Measurements from ENCODE around the gene GASK1A. TPM values are rescaled to one million over a fixed set of nuclear protein-coding genes. Genes with fewer than 3 reads are reported as not detected.

GASK1A gene
- total and polyA plus RNA-seq, 7 donors, result 0.92 to 32.7 (median 8.1) TPM

DNA sequence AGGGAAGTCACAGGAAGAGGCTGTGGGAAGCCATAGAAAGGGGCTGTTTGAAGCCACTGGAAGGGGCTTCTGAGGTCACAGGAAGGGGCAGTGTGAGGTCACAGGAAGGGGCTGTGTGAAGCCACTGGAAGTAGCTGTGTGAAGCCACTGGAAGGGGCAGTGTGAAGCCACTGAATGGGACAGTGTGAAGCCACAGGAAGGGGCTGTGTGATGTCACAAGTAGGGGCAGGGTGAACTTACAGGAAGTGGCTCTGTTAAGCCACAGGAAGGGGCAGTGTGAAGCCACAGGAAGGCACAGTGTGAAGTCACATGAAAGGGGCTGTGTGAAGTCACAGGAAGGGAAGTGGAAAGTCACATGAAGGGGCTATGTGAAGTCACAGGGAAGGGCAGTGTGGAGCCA, 33.1 kb downstream of the GASK1A start:
- intact Hi-C loops (cut with DNase I), result no loop called here
- TF ChIP-seq POLR2AphosphoS5 (IDR thresholded peaks at IDR 0.05) (no peak), CTCF (IDR thresholded peaks at IDR 0.05) (no peak), EP300 (IDR thresholded peaks at IDR 0.05) (no peak), POLR2A (IDR thresholded peaks at IDR 0.05) (no peak)
- H3K27me3 ChIP-seq, result no peaks in the 10 kb centered on the region
- H3K36me3 ChIP-seq, result no peaks in the 10 kb centered on the region
- no peaks in the 10 kb centered on the region for H3K9me3 ChIP-seq
- H3K27ac ChIP-seq, result no peak overlapping the region
- peaks cover 0 to 4% (median 0%) of the 10 kb centered on the region in 4 donors for H3K4me1 ChIP-seq
- DNase-seq, result no peak
- no peak overlapping the region for H3K4me3 ChIP-seq

DNA sequence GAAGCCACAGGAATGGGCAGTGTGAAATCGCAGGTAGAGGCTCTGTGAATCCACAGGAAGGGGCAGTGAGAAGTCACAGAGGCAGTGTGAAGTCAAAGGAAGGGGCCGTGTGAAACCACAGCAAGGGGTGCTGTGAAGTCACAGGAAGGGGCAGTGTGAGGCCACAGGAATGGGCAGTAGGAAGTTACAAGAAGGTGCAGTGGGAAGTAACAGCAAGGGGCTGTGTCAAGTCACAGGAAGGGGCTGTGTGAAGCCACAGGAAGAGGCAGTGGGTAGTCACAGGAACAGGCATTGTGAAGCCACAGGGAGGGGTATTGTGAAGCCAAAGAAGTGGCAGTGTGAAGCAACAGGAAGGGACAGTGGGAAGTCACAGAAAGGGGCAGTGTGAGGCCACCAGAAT, 34.1 kb downstream of the GASK1A start:
- H3K4me3 ChIP-seq, result no peak overlapping the region
- H3K27ac ChIP-seq, result no peak overlapping the region
- TF ChIP-seq POLR2A (IDR thresholded peaks at IDR 0.05) (no peak), CTCF (IDR thresholded peaks at IDR 0.05) (no peak), EP300 (IDR thresholded peaks at IDR 0.05) (no peak), POLR2AphosphoS5 (IDR thresholded peaks at IDR 0.05) (no peak)
- DNase-seq, result no peak
- H3K27me3 ChIP-seq, result no peaks in the 10 kb centered on the region
- no peaks in the 10 kb centered on the region for H3K36me3 ChIP-seq
- intact Hi-C loops (cut with DNase I), result no loop called here
- H3K4me1 ChIP-seq, result peaks cover 0 to 4% (median 0%) of the 10 kb centered on the region in 4 donors
- WGBS, 2 donors, result 84 to 86% methylated on average over 2 of the region's 2 CpGs
- no peaks in the 10 kb centered on the region for H3K9me3 ChIP-seq

GRCh38 chr3:43013743-43014155, 34.6 kb downstream of the GASK1A start:
- intact Hi-C loops (cut with DNase I), result no loop called here
- 52 to 82% methylated on average over 2 of the region's 2 CpGs for WGBS, 2 donors

GRCh38 chr3:43014241-43014640, 35.1 kb downstream of the GASK1A start:
- WGBS, 2 donors, result 68 to 89% methylated on average over 3 of the region's 3 CpGs
- no peaks in the 10 kb centered on the region for H3K27me3 ChIP-seq
- TF ChIP-seq POLR2AphosphoS5 (IDR thresholded peaks at IDR 0.05), result no peak
- TF ChIP-seq EP300 (IDR thresholded peaks at IDR 0.05), result no peak
- no peak for TF ChIP-seq CTCF (IDR thresholded peaks at IDR 0.05)
- TF ChIP-seq POLR2A (IDR thresholded peaks at IDR 0.05), result no peak
- intact Hi-C loops (cut with DNase I), result no loop called here
- no peak overlapping the region for H3K27ac ChIP-seq
- H3K9me3 ChIP-seq, result no peaks in the 10 kb centered on the region
- no peak overlapping the region for H3K4me3 ChIP-seq
- no peaks in the 10 kb centered on the region for H3K36me3 ChIP-seq
- H3K4me1 ChIP-seq, result peaks cover 0 to 4% (median 0%) of the 10 kb centered on the region in 4 donors
- DNase-seq, result no peak

More at GRCh38 chr3:43013743-43014155, 34.6 kb downstream of the GASK1A start:
- Histone ChIP-seq H3K4me1 (peaks cover 0 to 4% (median 0%) of the 10 kb centered on the region in 4 donors), H3K27ac (no peak overlapping the region), H3K27me3 (no peaks in the 10 kb centered on the region), H3K9me3 (no peaks in the 10 kb centered on the region), H3K36me3 (no peaks in the 10 kb centered on the region), H3K4me3 (no peak overlapping the region)
- TF ChIP-seq POLR2A (IDR thresholded peaks at IDR 0.05), result no peak
- no peak for TF ChIP-seq EP300 (IDR thresholded peaks at IDR 0.05)
- TF ChIP-seq POLR2AphosphoS5 (IDR thresholded peaks at IDR 0.05), result no peak
- no peak for TF ChIP-seq CTCF (IDR thresholded peaks at IDR 0.05)
- no peak for DNase-seq

- no peak overlapping the region for H3K4me3 ChIP-seq
- no peak for DNase-seq
- H3K9me3 ChIP-seq, result no peaks in the 10 kb centered on the region
- TF ChIP-seq POLR2AphosphoS5 (IDR thresholded peaks at IDR 0.05) (no peak), CTCF (IDR thresholded peaks at IDR 0.05) (no peak), EP300 (IDR thresholded peaks at IDR 0.05) (no peak), POLR2A (IDR thresholded peaks at IDR 0.05) (no peak)
- no peak overlapping the region for H3K27ac ChIP-seq
- peaks cover 0 to 4% (median 0%) of the 10 kb centered on the region in 4 donors for H3K4me1 ChIP-seq
- 59 to 83% methylated on average over 1 of the region's 1 CpG for WGBS, 2 donors
- no peaks in the 10 kb centered on the region for H3K36me3 ChIP-seq
- H3K27me3 ChIP-seq, result no peaks in the 10 kb centered on the region
- intact Hi-C loops (cut with DNase I), result no loop called here
Measured at GRCh38 chr3:43014956-43015355, 35.8 kb downstream of the GASK1A start.

All from sigmoid colon (tissue), 7 donors.